ENCODE data around the gene ERG. TPM values are rescaled to one million over a fixed set of nuclear protein-coding genes. Genes with fewer than 3 reads are reported as not detected.
A peak's percentile ranks its signal among the peaks of the same experiment; 100 is the strongest.

The ERG gene
- polyA plus RNA-seq, 1 of the 3 experiments (the other 2 are of a cell fraction), result not detected

GRCh38 chr21:38503583-38503982 lies 5.3 kb upstream of the ERG start (continued):
- peak; percentile 86 for TF ChIP-seq TCF12 (IDR thresholded peaks at IDR 0.05)
- peak; percentile 72 for TF ChIP-seq GATA2 (CRISPR knock-in tag; IDR thresholded peaks at IDR 0.05)
- TF ChIP-seq FOSL2 (IDR thresholded peaks at IDR 0.05; ENCODE audit: borderline replicate concordance, low read depth), result peak; percentile 70; the same call in 1 of the 2 replicates
- TF ChIP-seq TEAD4 (IDR thresholded peaks at IDR 0.05; ENCODE audit: borderline replicate concordance, insufficient read depth), result peak; percentile 73; the same call in 1 of the 2 replicates
- no peak for TF ChIP-seq ELF1 (IDR thresholded peaks at IDR 0.05)

- WGBS (ENCODE audit: low lambda C conversion rate), result 91% methylated on average over 6 of the region's 6 CpGs
- Histone ChIP-seq H3K9ac (no peak overlapping the region), H3F3A (replicated peaks; ENCODE audit: insufficient read depth) (peaks cover 3% of the 10 kb centered on the region), H3K27me3 (ENCODE audit: insufficient read depth) (no peaks in the 10 kb centered on the region), H4K20me1 (ENCODE audit: insufficient read depth) (no peaks in the 10 kb centered on the region), H3K4me3 (ENCODE audit: low read depth in 2 of 2, low read length in 1 of 2) (no peak overlapping the region), H3K36me3 (replicated peaks in 1 of 2; ENCODE audit: control insufficient read depth in 1 of 2, insufficient read depth in 2 of 2, low read length in 1 of 2) (no peaks in the 10 kb centered on the region), H3K27ac (ENCODE audit: low read depth in 2 of 2, low read length in 1 of 2) (no peak overlapping the region), H3K9me3 (no peaks in the 10 kb centered on the region), H3K4me2 (no peak overlapping the region), H3K79me2 (ENCODE audit: insufficient read depth) (no peaks in the 10 kb centered on the region), H2AFZ (ENCODE audit: low read depth) (no peak overlapping the region; the same call in 1 of the 2 replicates), H3K9me2 (no peaks in the 10 kb centered on the region), H3K4me1 (ENCODE audit: control insufficient read depth in 1 of 2, insufficient read depth in 2 of 2, low read depth in 1 of 2, low read length in 1 of 2) (peaks cover 7% of the 10 kb centered on the region in 2 experiments; a peak in 2 of 4 replicates)
- ChIA-PET CTCF (no interaction called here), POLR2A (no interaction called here)
- DNase-seq, result no peak
- TF ChIP-seq MEF2A (IDR thresholded peaks at IDR 0.05; ENCODE audit: borderline replicate concordance, low read depth) (no peak), GATA2 (CRISPR knock-in tag; IDR thresholded peaks at IDR 0.05) (no peak), RFX5 (IDR thresholded peaks at IDR 0.05; ENCODE audit: low read length) (no peak), TCF12 (IDR thresholded peaks at IDR 0.05) (no peak), FOSL2 (IDR thresholded peaks at IDR 0.05; ENCODE audit: borderline replicate concordance, low read depth) (no peak), FOXM1 (IDR thresholded peaks at IDR 0.05; ENCODE audit: low read depth) (no peak), GABPA (IDR thresholded peaks at IDR 0.05; ENCODE audit: low read depth) (no peak), EZH2phosphoT487 (IDR thresholded peaks at IDR 0.05; ENCODE audit: borderline replicate concordance, low read depth) (no peak), MXI1 (IDR thresholded peaks at IDR 0.05; ENCODE audit: low read depth, low read length) (no peak)
Observed at GRCh38 chr21:38500073-38500472, 1.8 kb upstream of the ERG start.

GRCh38 chr21:38499296-38499695 lies 1.0 kb upstream of the ERG start:
- no peak overlapping the region for H3K4me3 ChIP-seq (ENCODE audit: low read depth in 2 of 2, low read length in 1 of 2)
- no peaks in the 10 kb centered on the region for H3K79me2 ChIP-seq (ENCODE audit: insufficient read depth)
- ChIA-PET CTCF (no interaction called here), POLR2A (no interaction called here)
- no peak overlapping the region for H3K27ac ChIP-seq (ENCODE audit: low read depth in 2 of 2, low read length in 1 of 2)
- no peaks in the 10 kb centered on the region for H3K27me3 ChIP-seq (ENCODE audit: insufficient read depth)
- H4K20me1 ChIP-seq (ENCODE audit: insufficient read depth), result no peaks in the 10 kb centered on the region
- 76% methylated on average over 6 of the region's 6 CpGs for WGBS (ENCODE audit: low lambda C conversion rate)
- H2AFZ ChIP-seq (ENCODE audit: low read depth), result peak overlapping the region; percentile 74; the same call in 1 of the 2 replicates
- no peaks in the 10 kb centered on the region for H3K36me3 ChIP-seq (replicated peaks in 1 of 2; ENCODE audit: control insufficient read depth in 1 of 2, insufficient read depth in 2 of 2, low read length in 1 of 2)
- TF ChIP-seq MXI1 (IDR thresholded peaks at IDR 0.05; ENCODE audit: low read depth, low read length), result no peak
- TF ChIP-seq FOXJ3 (CRISPR knock-in tag; IDR thresholded peaks at IDR 0.05), result no peak
- TF ChIP-seq RXRA (IDR thresholded peaks at IDR 0.05; ENCODE audit: borderline replicate concordance, low read depth), result no peak
- no peak for TF ChIP-seq FOSL2 (IDR thresholded peaks at IDR 0.05; ENCODE audit: borderline replicate concordance, low read depth)
- TF ChIP-seq SMC3 (IDR thresholded peaks at IDR 0.05; ENCODE audit: low read depth, low read length), result no peak
- no peak for TF ChIP-seq NRF1 (IDR thresholded peaks at IDR 0.05; ENCODE audit: low read depth, low read length)
- no peak for TF ChIP-seq EZH2phosphoT487 (IDR thresholded peaks at IDR 0.05; ENCODE audit: borderline replicate concordance, low read depth)
- TF ChIP-seq CHD2 (IDR thresholded peaks at IDR 0.05; ENCODE audit: low read length, partially characterized antibody), result no peak
- TF ChIP-seq RFX5 (IDR thresholded peaks at IDR 0.05; ENCODE audit: low read length), result no peak
- no peak for TF ChIP-seq EP300 (IDR thresholded peaks at IDR 0.05; ENCODE audit: borderline replicate concordance in 1 of 2, low read depth in 1 of 2, low read length in 1 of 2)
- no peak for TF ChIP-seq FOXM1 (IDR thresholded peaks at IDR 0.05; ENCODE audit: low read depth)
- TF ChIP-seq RCOR1 (IDR thresholded peaks at IDR 0.05; ENCODE audit: low read length), result no peak
- no peak for TF ChIP-seq POLR2AphosphoS5 (IDR thresholded peaks at IDR 0.05; ENCODE audit: low read depth, low read length)
- TF ChIP-seq, protein P1, sequence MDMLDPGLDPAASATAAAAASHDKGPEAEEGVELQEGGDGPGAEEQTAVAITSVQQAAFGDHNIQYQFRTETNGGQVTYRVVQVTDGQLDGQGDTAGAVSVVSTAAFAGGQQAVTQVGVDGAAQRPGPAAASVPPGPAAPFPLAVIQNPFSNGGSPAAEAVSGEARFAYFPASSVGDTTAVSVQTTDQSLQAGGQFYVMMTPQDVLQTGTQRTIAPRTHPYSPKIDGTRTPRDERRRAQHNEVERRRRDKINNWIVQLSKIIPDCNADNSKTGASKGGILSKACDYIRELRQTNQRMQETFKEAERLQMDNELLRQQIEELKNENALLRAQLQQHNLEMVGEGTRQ (IDR thresholded peaks at IDR 0.05; ENCODE audit: borderline replicate concordance, low read depth, low read length), result no peak
- TF ChIP-seq, protein P2, sequence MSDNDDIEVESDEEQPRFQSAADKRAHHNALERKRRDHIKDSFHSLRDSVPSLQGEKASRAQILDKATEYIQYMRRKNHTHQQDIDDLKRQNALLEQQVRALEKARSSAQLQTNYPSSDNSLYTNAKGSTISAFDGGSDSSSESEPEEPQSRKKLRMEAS (IDR thresholded peaks at IDR 0.05; ENCODE audit: low read depth), result no peak
- no peak for TF ChIP-seq MEF2A (IDR thresholded peaks at IDR 0.05; ENCODE audit: borderline replicate concordance, low read depth)
- no peak for TF ChIP-seq RAD21 (IDR thresholded peaks at IDR 0.05; ENCODE audit: low read length)
- TF ChIP-seq PBX3 (IDR thresholded peaks at IDR 0.05), result no peak
- TF ChIP-seq, protein P3, sequence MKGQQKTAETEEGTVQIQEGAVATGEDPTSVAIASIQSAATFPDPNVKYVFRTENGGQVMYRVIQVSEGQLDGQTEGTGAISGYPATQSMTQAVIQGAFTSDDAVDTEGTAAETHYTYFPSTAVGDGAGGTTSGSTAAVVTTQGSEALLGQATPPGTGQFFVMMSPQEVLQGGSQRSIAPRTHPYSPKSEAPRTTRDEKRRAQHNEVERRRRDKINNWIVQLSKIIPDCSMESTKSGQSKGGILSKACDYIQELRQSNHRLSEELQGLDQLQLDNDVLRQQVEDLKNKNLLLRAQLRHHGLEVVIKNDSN (IDR thresholded peaks at IDR 0.05; ENCODE audit: borderline replicate concordance, low read depth), result no peak
- TF ChIP-seq GABPA (IDR thresholded peaks at IDR 0.05; ENCODE audit: low read depth), result no peak
- no peak for DNase-seq
- peaks cover 3% of the 10 kb centered on the region for H3F3A ChIP-seq (replicated peaks; ENCODE audit: insufficient read depth)
- H3K9me2 ChIP-seq, result no peaks in the 10 kb centered on the region
- peaks cover 7% of the 10 kb centered on the region in 2 experiments; a peak in 2 of 4 replicates for H3K4me1 ChIP-seq (ENCODE audit: control insufficient read depth in 1 of 2, insufficient read depth in 2 of 2, low read depth in 1 of 2, low read length in 1 of 2)
- H3K9ac ChIP-seq, result no peak overlapping the region
- no peak overlapping the region for H3K4me2 ChIP-seq
- no peaks in the 10 kb centered on the region for H3K9me3 ChIP-seq
